CD14-positive monocyte (primary cell): Measurements from ENCODE around the gene BIRC2. TPM values are rescaled to one million over a fixed set of nuclear protein-coding genes. Genes with fewer than 3 reads are reported as not detected.
A peak's percentile ranks its signal among the peaks of the same experiment; 100 is the strongest.

Experiments
- DNase-seq, 3 donors: peaks; one replicate each; pipeline ENCODE4 v3.0.0-alpha.2; 2011 to 2022
- H2AFZ ChIP-seq: 2 replicates; pipeline ENCODE4 v1.6.0; 2012; ENCODE audit warnings: mild to moderate bottlenecking, low read depth, low read length, inconsistent platforms; ENCODE audit not compliant: insufficient read depth, poor library complexity, severe bottlenecking
- H3K27ac ChIP-seq, 2 donors: 1 replicate in 1 of 2; 2 replicates in 1 of 2; pipeline ENCODE4 v1.5.1; 2012 to 2013; ENCODE audit warnings: low read length in 2 of 2, control low read depth in 1 of 2, inconsistent platforms in 1 of 2, low read depth in 1 of 2, mild to moderate bottlenecking in 1 of 2
- H3K27me3 ChIP-seq, 2 donors: one replicate each; pipeline versions ENCODE4 v1.6.0 to v1.6.1; 2011 to 2013; ENCODE audit warnings: low read length in 2 of 2; ENCODE audit not compliant: control insufficient read depth in 2 of 2, insufficient read depth in 2 of 2
- H3K36me3 ChIP-seq, 2 donors: replicated peaks in 1 of 2; 1 replicate in 1 of 2; 2 replicates in 1 of 2; pipeline versions ENCODE4 v1.5.1 to v1.6.1; 2012 to 2013; ENCODE audit warnings: low read length in 2 of 2, control low read depth in 1 of 2, inconsistent platforms in 1 of 2, mild to moderate bottlenecking in 1 of 2; ENCODE audit not compliant: insufficient read depth in 2 of 2, control insufficient read depth in 1 of 2
- H3K4me1 ChIP-seq, 2 donors: 1 replicate in 1 of 2; 2 replicates in 1 of 2; pipeline versions ENCODE4 v1.5.1 to v1.6.1; 2012 to 2013; ENCODE audit warnings: low read length in 2 of 2, control low read depth in 1 of 2, inconsistent platforms in 1 of 2, mild to moderate bottlenecking in 1 of 2, moderate library complexity in 1 of 2; ENCODE audit not compliant: insufficient read depth in 2 of 2, control insufficient read depth in 1 of 2
- H3K4me2 ChIP-seq: replicated peaks from 2 replicates; pipeline ENCODE3; 2012; ENCODE audit warnings: low read length, moderate library complexity, mild to moderate bottlenecking; ENCODE audit not compliant: poor library complexity, severe bottlenecking; ENCODE audit errors: extremely low read depth
- H3K4me3 ChIP-seq, 3 experiments: fragments of 200-600 bp in 1 of 3; sonication (generic) in 1 of 3; replicated peaks in 1 of 3; 1 replicate in 2 of 3; 2 replicates in 1 of 3; pipeline ENCODE4 v1.5.1; 2011 to 2013; ENCODE audit warnings: low read length in 3 of 3, mild to moderate bottlenecking in 3 of 3, control low read depth in 2 of 3, low read depth in 2 of 3, inconsistent platforms in 1 of 3, moderate library complexity in 1 of 3
- H3K79me2 ChIP-seq: 2 replicates; pipeline ENCODE4 v1.6.0; 2012; ENCODE audit warnings: mild to moderate bottlenecking, control low read depth, inconsistent platforms, low read length, moderate library complexity; ENCODE audit not compliant: insufficient read depth
- H3K9ac ChIP-seq: 2 replicates; pipeline ENCODE4 v1.6.0; 2017; ENCODE audit warnings: low read length, mild to moderate bottlenecking; ENCODE audit not compliant: insufficient read depth, poor library complexity, severe bottlenecking
- H3K9me3 ChIP-seq, 2 donors: replicated peaks in 1 of 2; 1 replicate in 1 of 2; 2 replicates in 1 of 2; pipeline versions ENCODE4 v1.5.1 to v1.6.1; 2012 to 2013; ENCODE audit warnings: low read length in 2 of 2, control low read depth in 1 of 2; ENCODE audit not compliant: control insufficient read depth in 1 of 2, insufficient read depth in 1 of 2
- H4K20me1 ChIP-seq: 2 replicates; pipeline ENCODE4 v1.6.0; 2012; ENCODE audit warnings: mild to moderate bottlenecking, low read length, control low read depth, moderate library complexity; ENCODE audit not compliant: insufficient read depth
- H3K27ac Mint-ChIP-seq, 7 donors: one replicate each; pipeline ENCODE4 v1.8.0; 2020; ENCODE audit warnings: mild to moderate bottlenecking in 7 of 7, mixed read lengths in 7 of 7, moderate library complexity in 6 of 7, inconsistent platforms in 2 of 7
- H3K27me3 Mint-ChIP-seq, 3 donors: one replicate each; pipeline ENCODE4 v1.8.0; 2021 to 2022; ENCODE audit warnings: low read depth in 3 of 3, mild to moderate bottlenecking in 3 of 3, mixed read lengths in 3 of 3, moderate library complexity in 3 of 3, inconsistent platforms in 1 of 3
- H3K36me3 Mint-ChIP-seq, 2 donors: one replicate each; pipeline ENCODE4 v1.8.0; 2020; ENCODE audit warnings: mixed read lengths in 2 of 2, inconsistent platforms in 1 of 2, mild to moderate bottlenecking in 1 of 2
- H3K4me1 Mint-ChIP-seq: one replicate; pipeline ENCODE4 v1.8.0; 2020; ENCODE audit warnings: mild to moderate bottlenecking, mixed read lengths
- H3K4me3 Mint-ChIP-seq, 2 donors: one replicate each; pipeline ENCODE4 v1.8.0; 2020; ENCODE audit warnings: mild to moderate bottlenecking in 2 of 2, mixed read lengths in 2 of 2, moderate library complexity in 1 of 2
- H3K9me3 Mint-ChIP-seq, 7 donors: one replicate each; pipeline ENCODE4 v1.8.0; 2020 to 2022; ENCODE audit warnings: mixed read lengths in 7 of 7, mild to moderate bottlenecking in 6 of 7, moderate library complexity in 6 of 7, inconsistent platforms in 2 of 7
- WGBS: methylation state at CpG from one replicate; pipeline ENCODE4 v1.1.5; 2013; ENCODE audit warnings: missing lambda C conversion rate; ENCODE audit not compliant: insufficient coverage; 5-methylcytosine and 5-hydroxymethylcytosine counted together
- intact Hi-C, 2 donors: fragments of 100-400 bp; cut with micrococcal nuclease; formaldehyde crosslinking; loops; one replicate each; pipeline versions ENCODE4 v1.15.0 to v1.15.1; 2023
- polyA plus RNA-seq, 3 donors: library from polyadenylated mRNA; depleted of rRNA in 1 of 3; unstranded in 2 of 3; stranded (reverse) in 1 of 3; fragments of 300-500 nt in 2 of 3; fragments of >200 nt in 1 of 3; fragmentation: Illumina TruSeq in 2 of 3; gene quantifications; 1 replicate in 2 of 3; 2 replicates in 1 of 3; pipeline ENCODE4 v1.2.3, GENCODE V29; 2012 to 2021
- TF ChIP-seq, protein P1 (sequence below): fragments of 200-600 bp; IDR thresholded peaks from one replicate; pipeline ENCODE4 v1.8.0; 2022; ENCODE audit warnings: antibody characterized with exemption, mild to moderate bottlenecking

BIRC2 gene
- polyA plus RNA-seq, 3 donors = 25.3 to 54.7 (median 50.2) TPM

DNA sequence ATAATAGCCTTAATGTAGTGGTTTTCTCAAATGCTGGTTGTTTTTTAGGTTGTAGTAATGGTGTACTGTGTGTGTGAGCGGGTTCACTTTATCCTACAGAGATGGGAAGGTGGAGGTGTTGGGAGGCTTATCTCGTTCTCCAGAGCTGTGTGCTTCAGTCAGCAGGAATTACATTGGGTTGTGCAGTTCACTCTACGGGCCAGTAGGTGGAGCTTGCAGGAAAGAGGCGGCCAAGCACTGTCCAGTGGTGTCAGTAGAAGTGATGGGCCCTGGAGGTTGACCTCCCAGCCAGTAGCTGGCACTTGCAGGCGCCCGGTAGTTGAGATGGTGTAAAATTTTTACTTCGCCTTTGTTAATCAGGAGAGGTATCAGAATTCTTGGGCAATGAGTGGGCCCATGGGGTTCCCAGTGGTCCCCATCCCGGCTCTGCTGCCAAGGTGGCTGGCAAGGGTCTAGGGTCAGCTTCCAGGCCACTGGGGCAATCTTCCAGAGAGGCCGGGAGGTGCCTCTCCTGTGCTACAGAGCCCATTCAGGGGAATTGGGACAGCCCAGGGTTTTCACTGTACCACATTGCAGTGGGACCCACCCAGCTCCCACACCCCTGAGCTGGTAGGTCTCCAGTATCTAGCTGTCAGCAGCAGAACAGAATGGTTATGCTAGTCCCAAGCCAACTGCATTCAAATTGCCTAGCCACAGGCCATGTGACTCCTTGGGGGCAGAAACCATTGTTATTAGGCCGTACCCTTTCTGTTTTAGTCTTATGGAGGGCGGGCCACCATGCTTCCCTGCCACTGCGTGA lies 43.9 kb downstream of the BIRC2 start:
- Histone ChIP-seq H2AFZ (no peak overlapping the region), H3K27ac (peak overlapping the region in 1 of 2 donors; percentile 32), H3K36me3 (peaks cover 39 to 83% of the 10 kb centered on the region in 2 donors), H3K4me3 (no peak overlapping the region), H3K4me1 (no peaks in the 10 kb centered on the region), H3K4me2 (no peak overlapping the region), H3K9ac (no peak overlapping the region), H4K20me1 (peaks cover 50% of the 10 kb centered on the region), H3K27me3 (no peaks in the 10 kb centered on the region), H3K9me3 (no peaks in the 10 kb centered on the region), H3K79me2 (no peaks in the 10 kb centered on the region)
- intact Hi-C loops = loop anchor here (5.0 kb wide), 1 partner anchor 106 kb away; no protein-coding TSS in a partner anchor
- H3K27me3 Mint-ChIP-seq = no peaks in the 10 kb centered on the region
- H3K36me3 Mint-ChIP-seq = peaks cover 51 to 63% of the 10 kb centered on the region in 2 donors
- H3K9me3 Mint-ChIP-seq = no peaks in the 10 kb centered on the region
- DNase-seq = peak; percentile 51 to 74 (median 61)
- TF ChIP-seq, protein P1, sequence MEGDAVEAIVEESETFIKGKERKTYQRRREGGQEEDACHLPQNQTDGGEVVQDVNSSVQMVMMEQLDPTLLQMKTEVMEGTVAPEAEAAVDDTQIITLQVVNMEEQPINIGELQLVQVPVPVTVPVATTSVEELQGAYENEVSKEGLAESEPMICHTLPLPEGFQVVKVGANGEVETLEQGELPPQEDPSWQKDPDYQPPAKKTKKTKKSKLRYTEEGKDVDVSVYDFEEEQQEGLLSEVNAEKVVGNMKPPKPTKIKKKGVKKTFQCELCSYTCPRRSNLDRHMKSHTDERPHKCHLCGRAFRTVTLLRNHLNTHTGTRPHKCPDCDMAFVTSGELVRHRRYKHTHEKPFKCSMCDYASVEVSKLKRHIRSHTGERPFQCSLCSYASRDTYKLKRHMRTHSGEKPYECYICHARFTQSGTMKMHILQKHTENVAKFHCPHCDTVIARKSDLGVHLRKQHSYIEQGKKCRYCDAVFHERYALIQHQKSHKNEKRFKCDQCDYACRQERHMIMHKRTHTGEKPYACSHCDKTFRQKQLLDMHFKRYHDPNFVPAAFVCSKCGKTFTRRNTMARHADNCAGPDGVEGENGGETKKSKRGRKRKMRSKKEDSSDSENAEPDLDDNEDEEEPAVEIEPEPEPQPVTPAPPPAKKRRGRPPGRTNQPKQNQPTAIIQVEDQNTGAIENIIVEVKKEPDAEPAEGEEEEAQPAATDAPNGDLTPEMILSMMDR = peak; percentile 90
- H3K4me1 Mint-ChIP-seq = peaks cover 5% of the 10 kb centered on the region
- WGBS = 66% methylated on average over 11 of the region's 12 CpGs
- H3K27ac Mint-ChIP-seq = peak overlapping the region in 2 of 7 donors; percentile 14 to 17
- no peak overlapping the region for H3K4me3 Mint-ChIP-seq

DNA sequence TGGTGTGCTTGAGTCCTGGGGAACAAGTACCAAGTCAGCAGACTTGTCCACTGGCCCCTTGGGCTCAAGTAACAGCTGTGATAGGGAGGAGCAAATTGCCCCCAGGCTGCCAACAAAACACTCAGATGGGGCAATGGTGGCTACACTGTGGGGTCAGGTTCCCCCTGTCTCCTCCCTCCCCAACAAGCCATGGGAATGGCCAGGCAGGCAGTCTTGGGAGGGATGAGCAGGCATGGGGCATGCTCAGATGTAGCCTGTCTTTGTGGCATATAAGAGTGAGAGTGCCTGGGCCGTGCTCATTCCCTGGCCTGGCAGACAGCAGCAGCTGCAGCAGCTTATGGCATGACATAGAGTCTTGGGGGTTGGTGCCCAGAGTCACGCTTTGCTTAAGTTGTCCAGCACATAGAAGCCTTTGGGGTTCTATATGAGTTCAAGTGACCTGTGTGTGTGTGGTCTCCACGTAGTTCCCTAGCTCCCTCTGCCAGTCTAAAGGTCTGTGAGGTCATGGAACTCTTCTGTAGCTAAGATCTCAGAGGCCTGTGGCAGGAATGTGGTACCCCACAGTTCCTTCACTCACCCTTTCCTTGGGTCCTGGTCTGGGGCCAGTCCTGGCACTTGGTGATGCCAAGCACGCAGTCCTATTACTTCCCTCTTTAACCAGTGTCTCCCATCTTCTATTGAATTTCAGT lies 44.7 kb downstream of the BIRC2 start:
- no peaks in the 10 kb centered on the region for H3K9me3 ChIP-seq
- H3K4me3 ChIP-seq = no peak overlapping the region
- peaks cover 50 to 69% of the 10 kb centered on the region in 2 donors for H3K36me3 Mint-ChIP-seq
- no peak overlapping the region for H2AFZ ChIP-seq
- H4K20me1 ChIP-seq = peaks cover 55% of the 10 kb centered on the region
- WGBS = 93% methylated on average over 3 of the region's 4 CpGs
- no peaks in the 10 kb centered on the region for H3K9me3 Mint-ChIP-seq
- peak overlapping the region in 1 of 2 donors; percentile 32 for H3K27ac ChIP-seq
- TF ChIP-seq, protein P1 = no peak
- no peaks in the 10 kb centered on the region for H3K4me1 ChIP-seq
- peaks cover 46 to 83% of the 10 kb centered on the region in 2 donors for H3K36me3 ChIP-seq
- H3K4me1 Mint-ChIP-seq = peaks cover 5% of the 10 kb centered on the region
- peak overlapping the region in 4 of 7 donors; percentile 35 to 78 (median 63) for H3K27ac Mint-ChIP-seq
- H3K79me2 ChIP-seq = no peaks in the 10 kb centered on the region
- no peak for DNase-seq
- H3K27me3 ChIP-seq = no peaks in the 10 kb centered on the region
- no peaks in the 10 kb centered on the region for H3K27me3 Mint-ChIP-seq
- H3K4me3 Mint-ChIP-seq = no peak overlapping the region
- intact Hi-C loops = loop anchor here (5.0 kb wide), 1 partner anchor 106 kb away; no protein-coding TSS in a partner anchor
- no peak overlapping the region for H3K4me2 ChIP-seq
- H3K9ac ChIP-seq = no peak overlapping the region
